H1 (cell line): ENCODE data around the gene ATXN7.

ENCODE experiments used
- BACH1 ChIP-seq: IDR thresholded peaks from 2 replicates; pipeline ENCODE4 v1.6.1; 2012; ENCODE audit warnings: low read length, improper control_type of control experiment
- CTCF ChIP-seq, 3 experiments: IDR thresholded peaks; 1 replicate in 2 of 3; 2 replicates in 1 of 3; pipeline versions ENCODE4 v1.5.1 to v1.6.1; 2011; ENCODE audit warnings: low read length in 3 of 3, mild to moderate bottlenecking in 3 of 3, inconsistent platforms in 2 of 3, low read depth in 1 of 3, moderate library complexity in 1 of 3; ENCODE audit not compliant: insufficient read depth in 1 of 3; ENCODE audit errors: control extremely low read depth in 1 of 3
- JUN ChIP-seq: IDR thresholded peaks from 2 replicates; pipeline ENCODE4 v1.6.1; 2011; ENCODE audit warnings: low read depth, mild to moderate bottlenecking, improper control_type of control experiment, low read length
- MAX ChIP-seq: IDR thresholded peaks from 2 replicates; pipeline ENCODE4 v1.6.1; 2012; ENCODE audit warnings: inconsistent platforms
- NRF1 ChIP-seq: IDR thresholded peaks from 2 replicates; pipeline ENCODE4 v1.6.1; 2011; ENCODE audit warnings: mild to moderate bottlenecking, low read depth, low read length, improper control_type of control experiment
- POLR2A ChIP-seq, 2 experiments: IDR thresholded peaks; 1 replicate in 1 of 2; 2 replicates in 1 of 2; pipeline ENCODE4 v1.6.1; 2011; ENCODE audit warnings: low read depth in 2 of 2, low read length in 2 of 2, mild to moderate bottlenecking in 2 of 2; ENCODE audit errors: control extremely low read depth in 1 of 2
- POLR2AphosphoS5 ChIP-seq: IDR thresholded peaks from 2 replicates; pipeline ENCODE4 v1.6.1; 2011; ENCODE audit warnings: low read depth, low read length
- RAD21 ChIP-seq, 2 experiments: IDR thresholded peaks in 1 of 2; conservative IDR thresholded peaks in 1 of 2; 2 replicates each; pipeline ENCODE4 v1.6.1; 2011; ENCODE audit warnings: low read depth in 2 of 2, low read length in 2 of 2, improper control_type of control experiment in 1 of 2, inconsistent platforms in 1 of 2, mild to moderate bottlenecking in 1 of 2, moderate library complexity in 1 of 2
- RBBP5 ChIP-seq: IDR thresholded peaks from 2 replicates; pipeline ENCODE4 v1.7.1; 2012; ENCODE audit warnings: low read depth, mild to moderate bottlenecking, inconsistent platforms, low read length, moderate library complexity, borderline replicate concordance
- TEAD4 ChIP-seq: IDR thresholded peaks from 2 replicates; pipeline ENCODE4 v1.6.1; 2012; ENCODE audit warnings: low read depth, low read length, inconsistent platforms, mixed read lengths
- YY1 ChIP-seq: IDR thresholded peaks from 2 replicates; pipeline ENCODE4 v1.6.1; 2011; ENCODE audit warnings: low read depth, mild to moderate bottlenecking, low read length

GRCh38 chr3:64000453-64001055, 136.9 kb downstream of the ATXN7 start:
- no peak for TF ChIP-seq POLR2A (IDR thresholded peaks at IDR 0.05; ENCODE audit: control extremely low read depth in 1 of 2, low read depth in 2 of 2, low read length in 2 of 2)
- no peak for TF ChIP-seq CTCF (IDR thresholded peaks at IDR 0.05; ENCODE audit: control extremely low read depth in 1 of 3, insufficient read depth in 1 of 3, low read depth in 1 of 3, low read length in 3 of 3)
- no peak for TF ChIP-seq NRF1
- TF ChIP-seq RAD21 (IDR thresholded peaks at IDR 0.05 in 1 of 2, conservative IDR thresholded peaks at IDR 0.05 in 1 of 2; ENCODE audit: low read depth in 2 of 2, low read length in 2 of 2): no peak
- TF ChIP-seq TEAD4: no peak
- TF ChIP-seq YY1: no peak
- no peak for TF ChIP-seq MAX
- no peak for TF ChIP-seq JUN
- no peak for TF ChIP-seq POLR2AphosphoS5
- TF ChIP-seq BACH1: no peak
- no peak for TF ChIP-seq RBBP5
